GM12878 (cell line): ENCODE data around the gene FBXO17. TPM values are rescaled to one million over a fixed set of nuclear protein-coding genes. Genes with fewer than 3 reads are reported as not detected.
"Not testable (repeated sequence)": the region's sequence is repeated elsewhere in the genome, so short reads cannot be mapped to it uniquely, and the experiment has no call there.

Source experiments
- ATAC-seq: fragments of 200-7000 bp; cut with Tn5 transposase; 3 replicates; pipeline ENCODE4 v1.9.1; 2020; ENCODE audit warnings: mild to moderate bottlenecking, moderate library complexity
- BruUV-seq: library from RNA; stranded (reverse); fragments of 400-500 nt; replicated peaks from 2 replicates; lab custom pipeline; 2021; lab: Mats Ljungman, UMichigan
- CTCF ChIA-PET: fragments of 300-600 bp; sonication (Branson Sonifier 250); formaldehyde crosslinking; extraction: SDS; loops from one replicate; lab custom pipeline; 2021; ENCODE audit warnings: inconsistent platforms; lab: Yijun Ruan, JAX
- POLR2A ChIA-PET: fragments of 350-600 bp; formaldehyde crosslinking; extraction: SDS; loops from one replicate; lab custom pipeline; 2021; ENCODE audit warnings: inconsistent platforms; lab: Charles Lee
- RAD21 ChIA-PET: fragments of 300-600 bp; sonication (Branson Sonifier 250); formaldehyde crosslinking; loops from one replicate; lab custom pipeline; 2023; ENCODE audit warnings: antibody characterized with exemption; ENCODE audit not compliant: unreplicated experiment; lab: Charles Lee
- SMC1A ChIA-PET: fragments of 300-600 bp; sonication (Branson Sonifier 250); formaldehyde crosslinking; loops from one replicate; lab custom pipeline; 2023; ENCODE audit not compliant: unreplicated experiment, uncharacterized antibody; lab: Charles Lee
- DNase-seq: peaks from one replicate; pipeline ENCODE4 v3.0.0-alpha.2; 2011; ENCODE audit warnings: low read depth, low spot score
- FAIRE-seq: peaks from 3 replicates; lab custom pipeline; 2011; peaks lifted over from hg19 to GRCh38; lab: Jason Lieb, UNC
- H2AFZ ChIP-seq: 2 replicates; pipeline ENCODE4 v1.6.0; 2011; ENCODE audit warnings: low read depth, low read length, control low read depth; ENCODE audit not compliant: control insufficient read depth
- H3K27ac ChIP-seq: 2 replicates; pipeline ENCODE4 v1.5.1; 2011; ENCODE audit warnings: control low read depth; ENCODE audit not compliant: control insufficient read depth, insufficient read depth
- H3K27me3 ChIP-seq, 2 experiments: replicated peaks in 1 of 2; 2 replicates each; pipeline versions ENCODE4 v1.6.0 to v1.6.1; 2011; ENCODE audit warnings: low read length in 1 of 2; ENCODE audit not compliant: control insufficient read depth in 2 of 2, insufficient read depth in 2 of 2
- H3K36me3 ChIP-seq, 2 experiments: 2 replicates each; pipeline ENCODE4 v1.5.1; 2011; ENCODE audit warnings: low read length in 1 of 2; ENCODE audit not compliant: control insufficient read depth in 2 of 2, insufficient read depth in 2 of 2
- H3K4me1 ChIP-seq: 2 replicates; pipeline ENCODE4 v1.6.1; 2011; ENCODE audit warnings: mild to moderate bottlenecking, low read length, moderate library complexity, mixed read lengths; ENCODE audit not compliant: control insufficient read depth, insufficient read depth
- H3K4me2 ChIP-seq: 2 replicates; pipeline ENCODE4 v1.6.0; 2011; ENCODE audit warnings: control low read depth; ENCODE audit not compliant: control insufficient read depth, insufficient read depth
- H3K4me3 ChIP-seq: fragments of 200-600 bp; sonication (generic); 2 replicates; pipeline ENCODE4 v1.5.1; 2016
- H3K79me2 ChIP-seq: 2 replicates; pipeline ENCODE4 v1.6.0; 2011; ENCODE audit warnings: low read length; ENCODE audit not compliant: control insufficient read depth, insufficient read depth
- H3K9ac ChIP-seq: 2 replicates; pipeline ENCODE4 v1.8.0; 2011; ENCODE audit warnings: low read length, control low read depth, mixed read lengths; ENCODE audit not compliant: control insufficient read depth, insufficient read depth
- H3K9me3 ChIP-seq: replicated peaks from 3 replicates; pipeline ENCODE4 v1.5.1; 2011; ENCODE audit warnings: mild to moderate bottlenecking, low read length; ENCODE audit not compliant: control insufficient read depth, insufficient read depth
- H4K20me1 ChIP-seq: 2 replicates; pipeline ENCODE4 v1.6.0; 2011; ENCODE audit not compliant: control insufficient read depth, insufficient read depth
- BHLHE40 ChIP-seq, 2 experiments: fragments of 450-650 bp in 1 of 2; IDR thresholded peaks; 2 replicates each; pipeline ENCODE4 v1.6.1; 2011 to 2017; ENCODE audit warnings: low read depth in 2 of 2, borderline replicate concordance in 1 of 2, improper control_type of control experiment in 1 of 2, low read length in 1 of 2, mild to moderate bottlenecking in 1 of 2
- CEBPB ChIP-seq, 2 experiments: fragments of 150-350 bp in 1 of 2; IDR thresholded peaks; 2 replicates each; pipeline ENCODE4 v1.6.1; 2012 to 2014; ENCODE audit warnings: low read depth in 2 of 2, low read length in 2 of 2, borderline replicate concordance in 1 of 2, inconsistent platforms in 1 of 2
- CHD1 ChIP-seq: IDR thresholded peaks from 2 replicates; pipeline ENCODE4 v1.6.1; 2012; ENCODE audit warnings: low read depth, low read length, improper control_type of control experiment
- EGR1 ChIP-seq, 2 experiments: IDR thresholded peaks; 1 replicate in 1 of 2; 2 replicates in 1 of 2; pipeline ENCODE4 v1.6.1; 2011 to 2012; ENCODE audit warnings: low read depth in 2 of 2, low read length in 2 of 2, borderline replicate concordance in 1 of 2, mild to moderate bottlenecking in 1 of 2, moderate library complexity in 1 of 2
- FOXM1 ChIP-seq: IDR thresholded peaks from 2 replicates; pipeline ENCODE4 v1.6.1; 2012; ENCODE audit warnings: low read depth, mild to moderate bottlenecking, inconsistent platforms, low read length, moderate library complexity
- HDAC6 ChIP-seq: fragments of 200-600 bp; sonication (generic); IDR thresholded peaks from one replicate; pipeline ENCODE4 v1.8.0; 2017; ENCODE audit warnings: antibody characterized with exemption; ENCODE audit not compliant: unreplicated experiment
- KLF5 ChIP-seq: fragments of 450-650 bp; IDR thresholded peaks from 2 replicates; pipeline ENCODE4 v1.6.1; 2014; ENCODE audit warnings: mild to moderate bottlenecking; ENCODE audit not compliant: partially characterized antibody
- LARP7 ChIP-seq: fragments of 450-650 bp; IDR thresholded peaks from 2 replicates; pipeline ENCODE4 v1.6.1; 2017; ENCODE audit warnings: mild to moderate bottlenecking
- NR2F1 ChIP-seq: fragments of 450-650 bp; conservative IDR thresholded peaks from 2 replicates; pipeline ENCODE4 v1.6.1; 2017; ENCODE audit warnings: mild to moderate bottlenecking
- POLR2AphosphoS2 ChIP-seq: IDR thresholded peaks from 2 replicates; pipeline ENCODE4 v1.6.1; 2011; ENCODE audit warnings: low read depth, mild to moderate bottlenecking, low read length, improper control_type of control experiment, moderate library complexity
- WGBS: methylation state at CpG from one replicate; pipeline ENCODE4 v1.1.6; 2016; ENCODE audit warnings: low lambda C conversion rate; ENCODE audit not compliant: insufficient replicate concordance, insufficient coverage; ENCODE audit errors: missing lambda C conversion rate; 5-methylcytosine and 5-hydroxymethylcytosine counted together
- in situ Hi-C: fragments of 300-500 bp; cut with MboI; formaldehyde crosslinking; loops from 9 replicates; pipeline ENCODE4 v1.14.3; 2018; ENCODE audit warnings: mixed read lengths
- intact Hi-C: fragments of 100-400 bp; cut with micrococcal nuclease; formaldehyde crosslinking; loops from one replicate; pipeline ENCODE4 v1.14.2; 2022; ENCODE audit not compliant: unreplicated experiment
- polyA plus RNA-seq, 11 experiments: library from polyadenylated mRNA; depleted of rRNA in 4 of 11; unstranded in 6 of 11; stranded (reverse) in 5 of 11; fragments of >200 nt; fragmentation: Nextera tagmentation in 4 of 11; fragmentation: Illumina TruSeq in 1 of 11; extraction: Ambion mirVana in 4 of 11; extraction: Trizol in 1 of 11; gene quantifications; 1 replicate in 1 of 11; 2 replicates in 10 of 11; pipeline versions ENCODE4 v1.2.1 to v1.2.3, GENCODE V29; 2011 to 2016; ENCODE audit warnings: inconsistent platforms in 2 of 11, missing spikeins in 2 of 11, low read depth in 1 of 11
- total RNA-seq, 4 experiments: library from RNA; depleted of rRNA in 3 of 4; stranded (reverse); fragments of >200 nt in 3 of 4; fragmentation: Illumina TruSeq in 1 of 4; extraction: Trizol in 1 of 4; gene quantifications; 2 replicates each; pipeline versions ENCODE4 v1.2.1 to v1.2.3, GENCODE V29; 2013 to 2021
- TF ChIP-seq, protein P1 (sequence below): fragments of 450-650 bp; IDR thresholded peaks from 2 replicates; pipeline ENCODE4 v1.6.1; 2018; ENCODE audit warnings: mild to moderate bottlenecking, low read depth, moderate library complexity; ENCODE audit not compliant: partially characterized antibody

FBXO17 gene
- total and polyA plus RNA-seq, 10 of the 15 experiments (the other 5 are each of a cell fraction or from before 2014, with no cell fraction given), result 2.2 to 11.1 (median 5.3) TPM

- intact Hi-C loops, result no loop called here
- ChIA-PET CTCF (interaction anchor here (1.1 kb wide), 1 partner anchor 442 kb away, joined by 3 read pairs; no protein-coding TSS in a partner anchor), SMC1A (no interaction called here), RAD21 (no interaction called here), POLR2A (no interaction called here)
- H3K9me3 ChIP-seq, result no peaks in the 10 kb centered on the region
- H3K79me2 ChIP-seq, result no peaks in the 10 kb centered on the region
- H3K9ac ChIP-seq, result no peak overlapping the region
- TF ChIP-seq BHLHE40 (IDR thresholded peaks at IDR 0.05; ENCODE audit: borderline replicate concordance in 1 of 2, low read depth in 2 of 2, low read length in 1 of 2) (no peak), FOXM1 (no peak), KLF5 (no peak), POLR2AphosphoS2 (no peak), NR2F1 (no peak), HDAC6 (no peak), CHD1 (no peak), LARP7 (no peak), EGR1 (IDR thresholded peaks at IDR 0.05; ENCODE audit: borderline replicate concordance in 1 of 2, low read depth in 2 of 2, low read length in 2 of 2) (no peak), CEBPB (IDR thresholded peaks at IDR 0.05; ENCODE audit: borderline replicate concordance in 1 of 2, low read depth in 2 of 2, low read length in 2 of 2) (no peak)
- TF ChIP-seq, protein P1, sequence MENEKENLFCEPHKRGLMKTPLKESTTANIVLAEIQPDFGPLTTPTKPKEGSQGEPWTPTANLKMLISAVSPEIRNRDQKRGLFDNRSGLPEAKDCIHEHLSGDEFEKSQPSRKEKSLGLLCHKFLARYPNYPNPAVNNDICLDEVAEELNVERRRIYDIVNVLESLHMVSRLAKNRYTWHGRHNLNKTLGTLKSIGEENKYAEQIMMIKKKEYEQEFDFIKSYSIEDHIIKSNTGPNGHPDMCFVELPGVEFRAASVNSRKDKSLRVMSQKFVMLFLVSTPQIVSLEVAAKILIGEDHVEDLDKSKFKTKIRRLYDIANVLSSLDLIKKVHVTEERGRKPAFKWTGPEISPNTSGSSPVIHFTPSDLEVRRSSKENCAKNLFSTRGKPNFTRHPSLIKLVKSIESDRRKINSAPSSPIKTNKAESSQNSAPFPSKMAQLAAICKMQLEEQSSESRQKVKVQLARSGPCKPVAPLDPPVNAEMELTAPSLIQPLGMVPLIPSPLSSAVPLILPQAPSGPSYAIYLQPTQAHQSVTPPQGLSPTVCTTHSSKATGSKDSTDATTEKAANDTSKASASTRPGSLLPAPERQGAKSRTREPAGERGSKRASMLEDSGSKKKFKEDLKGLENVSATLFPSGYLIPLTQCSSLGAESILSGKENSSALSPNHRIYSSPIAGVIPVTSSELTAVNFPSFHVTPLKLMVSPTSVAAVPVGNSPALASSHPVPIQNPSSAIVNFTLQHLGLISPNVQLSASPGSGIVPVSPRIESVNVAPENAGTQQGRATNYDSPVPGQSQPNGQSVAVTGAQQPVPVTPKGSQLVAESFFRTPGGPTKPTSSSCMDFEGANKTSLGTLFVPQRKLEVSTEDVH, result no peak
- H4K20me1 ChIP-seq, result no peaks in the 10 kb centered on the region
- in situ Hi-C loops, result no loop called here
- no peaks in the 10 kb centered on the region for H3K27me3 ChIP-seq
- no peak overlapping the region for H2AFZ ChIP-seq
- no peak overlapping the region for H3K27ac ChIP-seq
- no peak for DNase-seq
- no peaks in the 10 kb centered on the region for H3K36me3 ChIP-seq
- H3K4me2 ChIP-seq, result no peak overlapping the region
- no peak overlapping the region for H3K4me3 ChIP-seq
- peaks cover 3% of the 10 kb centered on the region; the same call in 1 of the 2 replicates for H3K4me1 ChIP-seq
- no TSS peak for BruUV-seq
- no peak for FAIRE-seq
- no peak for ATAC-seq
- 56% methylated on average over 13 of the region's 13 CpGs for WGBS
Observed at GRCh38 chr19:38990949-38991697, 15.6 kb upstream of the FBXO17 start.

DNA sequence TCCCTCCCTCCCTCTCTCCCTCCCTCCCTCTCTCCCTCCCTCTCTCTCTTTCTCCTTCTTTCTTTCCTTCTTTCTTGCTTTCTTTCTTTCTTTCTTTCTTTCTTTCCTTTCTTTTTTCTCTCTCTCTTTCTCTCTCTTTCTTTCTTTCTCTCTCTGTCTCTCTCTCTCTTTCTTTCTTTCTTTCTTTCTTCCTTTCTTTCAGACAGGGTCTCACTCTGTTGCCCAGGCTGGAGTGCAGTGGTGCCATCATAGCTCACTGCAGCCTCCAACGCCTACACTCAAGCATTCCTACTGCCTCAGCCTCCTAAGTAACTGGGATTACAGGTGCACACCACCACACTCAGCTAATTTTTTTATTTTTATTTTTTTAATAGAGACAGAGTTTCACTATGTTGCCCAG lies 14.1 kb upstream of the FBXO17 start:
- in situ Hi-C loops, H3K79me2 ChIP-seq, DNase-seq, H3K27me3 ChIP-seq, RAD21 ChIA-PET, BruUV-seq, H2AFZ ChIP-seq, H4K20me1 ChIP-seq, H3K4me3 ChIP-seq, H3K4me2 ChIP-seq, H3K4me1 ChIP-seq, H3K36me3 ChIP-seq, ATAC-seq, FAIRE-seq, intact Hi-C loops, H3K9me3 ChIP-seq, H3K27ac ChIP-seq, H3K9ac ChIP-seq, POLR2A ChIA-PET: not testable (repeated sequence)
- ChIA-PET SMC1A (interaction anchor here (0.9 to 1.8 kb wide), 2 partner anchors 17 to 27 kb away, joined by 3 to 7 read pairs; no protein-coding TSS in a partner anchor), CTCF (interaction anchor here (0.9 to 1.2 kb wide), 2 partner anchors 11 to 12 kb away, joined by 3 to 5 read pairs; no protein-coding TSS in a partner anchor)
- 0% methylated on average over 1 of the region's 1 CpG for WGBS
